GM21529 (cell line): Measurements from ENCODE around the gene CCDC6.
"Not testable (repeated sequence)": the region's sequence is repeated elsewhere in the genome, so short reads cannot be mapped to it uniquely, and the experiment has no call there.

Experiments used
- ATAC-seq: cut with Tn5 transposase; IDR thresholded peaks from one replicate; pipeline ENCODE4 v1.9.1; 2021; ENCODE audit not compliant: unreplicated experiment

CCDC6 gene

DNA sequence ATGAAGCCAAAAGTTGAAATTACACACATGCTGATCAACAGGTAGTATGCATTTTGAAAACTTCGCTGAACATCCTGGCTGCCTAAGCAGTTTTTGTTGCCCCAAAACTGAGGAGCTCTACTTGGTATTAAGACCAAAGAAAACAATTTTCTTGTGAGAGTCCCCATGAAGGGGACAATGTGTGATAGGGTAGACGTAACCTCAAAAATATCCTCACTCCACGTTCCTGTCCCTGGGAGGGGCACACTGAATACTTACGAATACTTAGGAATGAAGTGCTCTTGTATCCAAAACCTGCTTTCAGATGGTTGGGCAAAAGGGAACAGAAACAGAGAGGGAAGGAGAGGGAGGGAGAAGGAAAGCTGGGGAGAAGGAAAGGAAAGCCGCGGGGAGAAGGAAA is 24.7 kb downstream of the CCDC6 start:
- ATAC-seq: no peak

DNA sequence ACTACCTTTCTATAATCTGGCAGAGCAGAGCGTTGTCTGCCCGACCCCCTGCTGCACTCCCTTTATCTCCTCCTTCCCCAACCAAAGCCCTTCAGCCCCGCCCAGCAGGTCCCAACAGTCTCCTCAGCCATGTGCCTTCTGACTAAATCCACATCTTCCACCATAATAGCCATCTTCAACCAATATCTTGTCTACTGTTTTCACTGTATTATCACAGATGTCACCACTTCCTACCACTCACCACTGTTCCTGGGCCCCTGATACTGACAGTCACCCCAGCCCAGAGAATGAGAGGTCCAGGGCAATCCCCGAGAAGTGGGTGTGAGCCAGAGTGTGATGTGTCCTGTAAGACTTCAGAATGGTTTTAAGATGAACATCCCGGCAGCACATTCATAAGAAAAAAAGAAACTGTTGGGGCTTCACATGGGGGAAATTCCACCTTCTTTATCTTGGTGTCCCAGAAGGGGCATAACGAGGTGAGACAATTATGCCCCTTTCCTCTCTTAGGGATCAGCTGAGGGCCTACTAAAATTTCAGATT is 25.3 kb downstream of the CCDC6 start:
- peak; percentile 67 for ATAC-seq

DNA sequence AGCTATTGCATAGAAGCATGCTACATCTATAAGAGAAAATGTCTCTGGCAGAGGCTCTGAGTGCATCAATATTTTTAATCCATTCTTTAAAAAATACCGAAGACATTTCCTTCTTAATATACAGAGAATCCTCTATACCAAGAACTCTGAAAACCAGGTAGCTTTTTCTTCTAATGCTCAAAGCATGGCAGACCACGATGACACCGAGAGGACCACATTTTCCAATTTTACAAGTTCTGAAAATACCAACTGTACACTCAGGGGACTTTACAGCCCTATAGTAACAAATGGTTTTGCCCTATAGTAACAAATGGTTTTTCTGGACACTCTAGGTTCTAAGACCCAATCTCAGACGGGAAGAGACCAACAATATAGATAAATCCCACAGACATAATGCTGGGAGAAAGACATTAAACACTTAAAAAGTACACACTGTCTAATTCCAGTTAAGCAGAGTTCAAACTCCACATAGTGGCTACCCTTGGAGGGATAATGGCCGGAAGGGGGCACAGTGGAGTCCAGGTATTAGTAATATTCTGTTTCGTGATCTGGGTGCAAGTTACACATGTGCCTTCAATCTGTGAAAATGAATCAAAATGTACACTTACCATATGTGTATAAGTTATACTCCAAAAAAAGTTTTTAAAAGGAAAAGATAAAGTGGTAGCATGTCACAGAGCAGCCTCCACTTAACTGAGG is 26.2 kb downstream of the CCDC6 start:
- no peak for ATAC-seq

DNA sequence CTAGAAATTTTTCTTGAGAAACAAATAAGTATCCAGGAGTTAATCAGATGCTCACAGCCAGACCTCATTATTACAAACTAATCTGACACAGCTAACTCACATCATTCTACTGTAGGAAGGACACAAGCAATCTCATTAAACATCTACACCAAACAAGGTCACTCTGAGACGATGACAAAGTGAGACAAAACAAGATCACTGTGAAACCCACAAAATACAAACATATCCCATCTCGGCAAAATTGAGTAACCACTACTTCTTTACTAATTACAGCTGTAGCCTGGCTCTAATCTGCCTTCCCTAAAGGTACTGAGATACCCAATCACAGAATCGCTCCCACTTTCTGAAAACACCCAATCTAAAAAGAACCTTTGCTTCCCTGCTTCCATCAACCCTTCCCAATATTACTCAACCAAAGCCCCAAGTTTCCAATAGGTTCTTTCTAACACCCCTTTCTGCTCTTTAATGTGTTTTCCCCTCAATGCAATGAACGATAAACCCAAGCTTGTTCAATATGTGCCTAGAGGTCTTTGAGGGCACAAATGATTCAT is 26.9 kb downstream of the CCDC6 start:
- ATAC-seq: peak; percentile 51

DNA sequence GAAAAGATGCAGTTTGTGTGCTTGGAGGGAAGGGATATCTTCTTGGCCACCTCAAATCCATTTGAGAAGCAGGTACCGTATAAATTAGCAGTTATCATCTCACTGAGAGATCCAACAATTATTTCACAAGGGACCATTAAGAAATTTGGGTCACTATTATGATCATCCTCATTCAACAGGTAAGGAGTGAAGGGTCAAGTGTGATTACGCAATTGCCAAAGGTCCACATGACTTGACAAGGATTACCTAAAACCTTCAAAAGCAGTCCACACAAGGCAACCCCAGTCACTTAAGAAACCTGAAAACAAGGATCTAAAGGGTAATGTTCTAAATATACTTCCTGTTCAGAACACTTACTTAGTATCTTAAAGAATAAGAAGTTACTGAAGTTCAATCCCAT is 27.4 kb downstream of the CCDC6 start:
- ATAC-seq: no peak

DNA sequence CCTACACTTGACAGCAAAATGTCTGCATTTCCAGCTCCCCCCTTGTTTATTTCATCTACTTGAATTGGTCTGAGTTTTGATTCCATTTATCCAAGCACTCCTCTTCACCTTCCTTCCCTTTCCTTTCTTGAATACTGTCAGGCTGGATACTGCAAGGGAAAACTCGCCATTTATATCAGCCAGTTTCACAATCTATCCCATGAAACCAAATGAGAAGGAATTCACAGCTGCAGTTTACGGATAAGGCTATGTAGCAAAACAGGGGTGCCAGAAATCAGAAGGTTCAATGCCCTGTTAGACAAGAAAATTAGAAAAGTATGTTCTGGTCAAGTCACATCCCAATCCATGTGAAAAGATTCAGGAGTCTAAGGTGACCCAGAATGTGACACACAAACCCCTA is 28.1 kb downstream of the CCDC6 start:
- no peak for ATAC-seq

DNA sequence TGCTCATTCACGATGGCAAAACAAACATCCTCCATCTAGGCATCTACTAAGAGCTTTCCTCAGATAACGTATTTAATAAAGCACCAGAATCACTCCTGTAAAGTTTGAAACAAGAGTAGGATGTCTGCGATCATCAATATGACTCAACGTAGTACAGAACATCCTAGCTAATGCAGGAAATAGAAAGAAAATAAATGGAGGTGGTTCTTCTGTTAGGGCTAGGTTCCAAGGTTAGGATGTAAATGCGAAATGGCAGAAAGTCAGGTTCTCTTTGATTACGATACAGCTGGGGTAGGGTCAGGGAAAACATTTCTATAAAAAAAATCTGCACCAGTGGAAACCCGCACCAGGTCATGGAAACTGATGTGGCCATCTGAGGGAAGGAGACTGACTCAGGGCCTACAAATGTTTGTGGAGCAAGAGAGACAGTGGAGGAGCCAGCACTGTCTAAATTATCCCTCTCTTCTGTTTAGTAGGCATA is 29.1 kb downstream of the CCDC6 start:
- no peak for ATAC-seq

DNA sequence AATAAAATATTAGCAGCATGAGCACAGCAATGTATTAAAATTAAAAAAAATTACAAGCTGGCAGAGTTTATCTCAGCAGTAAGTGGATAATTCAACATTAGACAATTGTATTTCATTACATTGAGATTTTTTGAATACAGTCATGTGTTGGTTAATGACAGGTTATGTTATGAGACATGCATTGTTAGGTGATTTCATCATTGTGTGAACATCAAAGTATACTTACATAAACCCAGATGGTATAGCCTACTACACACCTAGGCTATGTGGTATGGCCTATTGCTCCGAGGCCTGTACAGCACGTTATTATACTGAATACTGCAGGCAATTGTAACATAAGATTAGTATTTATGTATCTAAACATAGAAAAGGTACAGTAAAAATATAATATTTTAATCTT is 29.7 kb downstream of the CCDC6 start:
- ATAC-seq: no peak

DNA sequence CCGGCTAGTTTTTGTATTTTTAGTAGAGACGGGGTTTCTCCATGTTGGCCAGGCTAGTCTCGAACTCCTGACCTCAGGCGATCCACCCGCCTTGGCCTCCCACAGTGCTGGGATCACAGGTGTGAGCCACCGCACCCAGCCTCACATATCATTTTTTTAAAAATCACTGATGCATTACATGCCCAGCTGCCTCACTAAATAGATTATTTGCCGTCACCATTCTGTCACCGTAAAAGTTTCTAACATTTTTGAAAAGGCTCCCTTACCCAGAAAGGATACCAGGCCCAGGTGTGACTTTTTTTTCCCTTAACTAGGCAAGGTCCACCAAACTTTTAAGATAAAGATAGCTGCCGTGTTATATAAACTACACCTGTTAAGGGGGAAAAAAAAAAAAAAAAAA is 30.1 kb downstream of the CCDC6 start:
- not testable (repeated sequence) for ATAC-seq

DNA sequence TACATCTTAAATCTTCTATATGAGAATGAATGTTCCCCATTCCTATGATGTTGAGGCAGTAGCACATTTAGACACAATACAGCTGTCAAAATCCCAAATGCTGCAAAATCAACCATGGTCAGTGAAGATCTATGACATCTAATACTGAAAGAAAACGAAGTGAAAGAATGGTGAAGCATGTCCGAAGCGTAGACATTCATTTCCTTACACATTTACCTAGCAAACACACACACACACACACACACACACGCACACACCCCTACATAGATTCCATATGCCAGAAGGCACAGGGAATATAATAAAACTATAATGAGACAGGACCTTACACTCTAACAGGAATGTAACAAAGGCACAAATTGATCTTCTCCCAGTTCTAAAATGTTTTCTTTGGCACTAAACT is 32.5 kb downstream of the CCDC6 start:
- ATAC-seq: peak; percentile 60

DNA sequence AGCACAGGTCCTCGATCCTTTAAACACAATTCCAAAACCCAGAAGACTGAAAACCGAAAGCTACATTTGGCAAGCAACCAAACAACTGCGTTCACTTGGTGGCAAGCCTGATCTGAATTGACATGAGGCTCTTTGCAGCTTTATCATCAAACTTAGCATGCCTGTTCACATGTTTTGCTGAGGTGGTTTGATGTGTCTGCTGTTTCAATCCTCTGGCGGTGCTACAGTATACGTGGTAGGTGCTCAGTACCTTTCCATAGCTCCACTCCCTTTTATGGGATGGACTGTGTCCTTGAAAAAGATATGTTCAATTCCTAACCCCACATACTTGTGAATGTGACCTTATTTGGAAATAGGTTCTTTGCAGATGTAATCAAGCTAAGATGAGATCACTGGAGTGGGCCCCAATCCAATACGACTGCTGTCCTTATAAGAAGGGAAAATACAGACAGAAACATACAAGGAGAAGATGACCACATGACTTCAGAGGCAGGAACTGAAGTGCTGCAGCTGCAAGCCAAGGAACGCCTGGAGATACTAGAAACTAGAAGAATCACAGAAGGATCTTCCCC is 33.4 kb downstream of the CCDC6 start:
- no peak for ATAC-seq

DNA sequence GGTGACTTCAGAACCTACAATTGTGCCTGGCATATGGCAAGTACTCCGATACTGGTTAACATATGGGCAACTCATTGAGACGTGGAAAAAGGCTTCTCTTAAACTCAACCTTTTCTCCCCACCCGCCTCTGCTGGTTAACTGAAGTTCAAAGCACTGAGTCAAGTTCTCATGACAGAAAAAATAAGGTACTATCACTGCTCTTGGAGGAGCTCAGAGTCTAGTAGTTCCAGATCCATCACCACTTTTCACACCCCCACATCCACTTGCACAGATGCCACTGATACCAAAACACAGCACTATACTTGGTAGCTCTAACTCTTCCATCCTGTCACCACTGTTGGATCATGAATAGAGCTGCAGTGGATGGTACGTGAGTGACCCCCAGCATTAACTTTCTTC is 36.2 kb downstream of the CCDC6 start:
- ATAC-seq: no peak

DNA sequence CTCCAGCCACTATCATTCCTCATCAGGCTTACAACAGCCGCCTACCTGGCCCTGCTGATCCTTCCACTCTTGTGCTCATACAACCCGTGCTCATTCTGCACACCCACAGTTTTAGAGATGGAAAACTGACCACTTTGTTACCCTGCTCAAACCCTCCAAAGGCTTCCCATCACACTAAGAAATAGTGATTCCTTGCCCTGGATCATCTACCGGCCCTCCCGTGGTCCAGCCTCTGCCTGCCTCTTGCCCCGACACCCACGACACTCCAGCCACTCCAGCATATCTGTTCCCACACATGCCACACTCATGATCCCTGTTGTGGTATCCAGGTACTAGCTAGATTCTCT is 36.8 kb downstream of the CCDC6 start:
- ATAC-seq: no peak

DNA sequence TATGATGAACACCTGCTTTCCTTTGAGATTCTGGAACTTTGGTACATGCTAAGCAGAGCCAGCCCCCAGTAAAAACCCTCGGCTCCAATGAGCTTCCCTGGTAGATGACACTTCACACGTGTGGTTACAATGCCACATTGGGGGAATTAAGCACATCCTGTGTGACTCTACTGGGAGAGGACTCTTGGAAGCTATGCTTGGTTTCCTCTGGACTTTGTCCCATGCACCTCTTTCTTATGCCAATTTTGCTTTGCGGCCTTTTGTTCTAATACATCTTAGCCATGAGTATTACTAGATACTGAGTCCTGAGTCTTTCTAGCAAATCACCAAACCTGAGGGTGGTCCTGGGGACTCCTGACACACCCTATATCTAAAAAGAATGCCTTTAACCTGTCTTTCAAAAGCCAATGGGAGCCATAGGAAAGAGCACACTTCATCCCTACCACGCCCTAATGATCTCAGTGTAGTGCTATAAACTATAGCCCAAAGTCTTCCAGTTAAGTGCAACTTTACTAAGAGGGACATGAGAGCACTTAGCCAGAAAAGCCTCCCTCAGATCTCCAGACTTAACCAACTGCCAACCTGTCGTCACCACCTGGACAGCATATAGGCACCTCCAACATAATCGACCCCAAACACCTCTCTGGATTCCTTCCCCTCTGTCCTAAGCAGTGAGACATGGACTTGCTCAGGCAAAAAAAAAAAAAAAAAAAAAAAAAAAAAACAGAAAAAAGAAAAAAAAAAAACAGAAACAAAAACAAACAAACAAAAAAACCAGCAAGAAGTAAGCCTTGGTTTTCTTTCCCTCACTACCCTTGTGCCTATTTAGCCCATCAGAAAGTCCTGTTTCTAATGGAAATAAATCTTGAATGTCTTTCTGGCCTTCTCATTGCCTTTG is 37.4 kb downstream of the CCDC6 start:
- ATAC-seq: no peak

DNA sequence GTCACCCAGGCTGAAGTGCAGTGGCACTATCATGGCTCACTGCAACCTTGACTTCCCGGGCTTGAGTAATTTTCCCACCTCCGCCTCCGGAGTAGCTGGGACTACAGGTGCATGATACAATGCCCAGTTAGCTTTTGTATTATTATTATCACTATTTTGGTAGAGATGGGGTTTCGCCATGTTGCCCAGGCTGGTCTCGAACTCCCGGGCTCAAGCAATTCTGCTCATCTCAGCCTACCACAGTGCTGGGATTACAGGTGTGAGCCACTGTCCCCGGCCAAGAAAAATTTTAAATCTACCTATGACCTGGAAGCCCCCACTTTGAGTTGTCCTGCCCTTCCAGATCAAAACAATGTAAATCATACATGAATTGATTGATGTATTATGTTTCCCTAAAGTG is 38.8 kb downstream of the CCDC6 start:
- no peak for ATAC-seq

DNA sequence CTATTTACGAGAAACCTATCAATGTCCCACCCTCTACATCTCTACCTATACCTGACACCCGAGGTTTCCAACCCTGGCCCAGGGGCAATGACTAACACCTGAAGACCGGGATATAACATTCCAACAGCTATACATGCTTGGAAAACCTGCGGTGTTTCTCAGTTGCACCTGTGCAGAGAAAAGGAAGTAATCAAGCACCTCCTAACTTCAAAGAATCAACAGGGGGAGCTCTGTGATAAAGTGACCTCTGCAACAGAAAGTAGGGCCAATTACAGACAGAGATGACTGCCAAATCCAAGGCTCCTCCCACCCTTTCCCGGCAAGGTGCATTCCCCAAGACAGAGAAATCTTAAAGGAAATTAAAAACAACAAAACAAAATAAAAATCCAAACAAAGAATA is 41.3 kb downstream of the CCDC6 start:
- ATAC-seq: peak; percentile 86

DNA sequence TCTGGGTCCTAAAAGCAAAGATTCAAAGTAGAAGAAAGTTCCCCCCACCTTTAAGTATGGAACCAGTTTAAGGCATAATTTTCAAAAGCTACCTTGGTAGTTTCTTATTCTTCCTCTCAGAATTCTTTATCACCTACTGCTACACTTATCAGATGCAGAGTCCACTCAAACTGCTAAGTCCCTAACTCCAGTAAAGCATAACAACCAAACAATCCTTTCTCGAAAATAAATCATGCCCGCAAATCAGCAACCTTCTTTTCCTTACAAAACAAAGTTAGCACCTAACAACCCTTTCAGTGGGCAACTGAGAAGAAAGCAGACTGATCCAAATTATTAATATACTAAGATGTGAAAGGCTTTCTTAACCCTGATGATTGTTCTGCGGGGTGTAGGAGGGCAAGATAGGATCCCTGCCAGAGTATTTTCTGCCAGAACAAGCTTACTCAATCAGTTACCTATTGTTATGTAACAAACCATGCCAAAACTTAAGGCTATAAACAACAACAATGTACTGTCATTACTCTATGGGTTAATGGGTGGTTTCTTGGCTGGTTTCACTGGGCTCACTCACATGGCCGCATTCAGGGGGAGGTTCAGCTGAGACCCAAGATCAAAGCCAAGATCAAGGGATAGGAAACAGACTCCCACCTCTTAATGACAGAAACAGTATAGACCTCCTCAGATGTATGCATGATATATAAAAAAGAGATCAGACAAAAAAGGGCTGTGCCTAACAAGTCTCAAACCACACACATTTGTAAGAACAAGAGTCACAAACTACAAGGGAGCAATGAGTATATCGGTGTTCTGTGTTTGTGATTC is 42.0 kb downstream of the CCDC6 start:
- ATAC-seq: no peak

DNA sequence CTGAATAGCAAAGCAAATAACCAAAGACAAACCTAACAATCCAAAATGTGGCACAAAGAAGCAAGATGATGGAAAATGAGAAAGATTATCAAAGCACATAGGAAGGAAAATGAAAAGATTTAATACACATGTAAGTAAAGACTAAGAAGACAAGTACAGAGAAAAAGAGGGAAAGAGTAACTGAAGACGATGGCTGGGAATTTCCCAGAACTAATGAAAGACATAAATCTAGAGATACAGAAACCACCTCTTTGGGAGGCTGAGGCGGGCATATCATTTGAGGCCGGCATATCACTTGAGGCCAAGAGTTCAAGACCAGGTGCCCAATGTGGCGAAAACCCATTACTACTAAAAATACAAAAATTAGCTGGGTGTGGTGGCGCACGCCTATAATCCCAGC is 46.8 kb downstream of the CCDC6 start:
- no peak for ATAC-seq

DNA sequence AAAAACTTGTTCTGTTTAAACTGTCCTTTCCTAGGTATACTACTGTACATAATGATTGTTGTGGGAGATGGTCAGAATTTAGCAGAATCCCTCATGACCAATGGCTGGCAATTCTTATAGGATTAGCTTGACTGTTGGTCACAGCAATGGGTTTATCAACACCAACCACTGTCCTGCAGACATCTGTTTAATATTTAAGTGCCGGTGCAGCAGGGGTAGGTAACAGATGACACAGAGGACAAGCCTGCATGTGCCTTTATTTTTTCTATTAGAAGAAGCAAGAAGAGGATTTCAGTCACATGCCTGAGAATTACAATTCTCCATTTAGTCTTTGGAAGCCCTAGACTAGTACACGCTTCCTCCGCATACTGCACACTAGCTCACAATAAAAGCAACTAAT is 48.4 kb downstream of the CCDC6 start:
- no peak for ATAC-seq

DNA sequence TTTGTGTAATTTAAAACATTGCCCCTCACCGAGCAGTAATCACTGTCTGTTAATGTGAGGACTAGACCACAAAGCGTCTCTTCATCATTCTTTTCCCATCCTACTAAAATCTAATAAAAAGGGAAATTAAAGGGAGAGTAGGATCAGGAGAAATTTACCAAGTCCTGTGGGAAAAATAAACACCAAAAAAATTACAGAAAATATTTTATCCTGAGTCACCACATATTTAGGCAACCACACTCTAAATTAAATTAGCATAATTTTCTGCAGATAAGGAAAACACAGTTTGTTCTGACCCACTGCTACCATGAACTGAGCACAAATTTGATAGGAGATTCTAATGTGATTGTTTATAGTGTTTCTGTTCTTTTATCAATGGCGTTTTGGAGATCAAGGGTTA is 49.3 kb downstream of the CCDC6 start:
- no peak for ATAC-seq

DNA sequence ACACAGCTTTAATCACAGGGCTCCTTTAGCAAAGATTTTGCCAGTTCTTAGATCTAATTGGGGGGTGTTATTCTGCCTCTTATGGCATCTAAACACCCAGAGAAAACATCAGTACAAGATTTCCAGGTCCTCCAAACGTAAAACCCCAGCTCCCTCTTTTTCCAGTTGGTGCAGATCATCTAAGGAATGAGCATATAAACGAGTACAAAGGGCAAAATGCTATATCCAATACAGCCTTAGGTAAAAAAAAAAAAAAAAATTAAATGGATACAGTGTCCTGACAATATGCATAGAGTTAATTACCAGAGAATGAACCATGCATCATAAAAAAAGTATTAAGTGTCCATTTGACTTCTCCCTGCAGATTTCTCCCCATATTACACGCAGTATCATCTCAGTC is 50.3 kb downstream of the CCDC6 start:
- no peak for ATAC-seq
